HG02763 (cell line): ENCODE results near the gene CRELD2.

Source experiments
- ATAC-seq: cut with Tn5 transposase; IDR thresholded peaks from one replicate; pipeline ENCODE4 v1.9.1; 2021; ENCODE audit warnings: mild to moderate bottlenecking, moderate library complexity; ENCODE audit not compliant: unreplicated experiment

The CRELD2 gene

DNA sequence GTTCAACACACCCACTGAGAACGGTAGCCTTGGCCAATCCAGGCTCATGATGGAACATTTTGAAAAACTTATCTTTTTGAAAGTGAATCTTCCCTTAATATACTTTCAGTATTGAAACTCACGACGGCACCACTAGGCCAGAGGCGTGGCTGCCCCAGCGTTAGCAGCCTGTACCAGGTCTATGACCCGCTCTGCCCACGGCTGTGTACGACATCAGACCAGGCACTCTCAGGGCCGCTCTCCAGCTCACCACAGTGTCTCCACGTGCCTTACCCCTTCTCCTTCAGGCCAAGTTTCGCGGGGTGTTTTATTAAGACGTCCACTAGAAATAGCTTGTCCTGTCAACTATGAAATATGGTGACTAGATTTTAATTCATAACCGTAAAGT, 31.4 kb upstream of the CRELD2 start:
- ATAC-seq, result no peak

DNA sequence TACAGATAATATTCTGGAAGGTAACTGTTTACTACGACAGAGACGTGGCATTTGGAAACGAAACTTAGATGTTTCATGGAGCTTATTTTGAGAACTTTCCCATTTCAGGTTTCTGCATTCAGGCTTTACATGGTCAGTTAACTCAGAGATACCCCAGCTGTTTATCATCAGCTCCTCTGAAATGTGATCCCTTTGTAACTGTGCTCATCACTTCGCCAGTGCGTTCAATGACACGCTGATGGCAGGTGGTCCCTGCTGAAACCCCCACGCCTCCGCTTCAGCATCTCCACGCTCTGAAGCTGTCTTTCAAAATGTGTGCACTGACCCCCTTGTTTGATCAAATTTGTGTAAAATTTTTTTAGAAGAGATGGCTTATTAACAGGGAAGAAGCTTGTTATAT, 30.7 kb upstream of the CRELD2 start:
- no peak for ATAC-seq

DNA sequence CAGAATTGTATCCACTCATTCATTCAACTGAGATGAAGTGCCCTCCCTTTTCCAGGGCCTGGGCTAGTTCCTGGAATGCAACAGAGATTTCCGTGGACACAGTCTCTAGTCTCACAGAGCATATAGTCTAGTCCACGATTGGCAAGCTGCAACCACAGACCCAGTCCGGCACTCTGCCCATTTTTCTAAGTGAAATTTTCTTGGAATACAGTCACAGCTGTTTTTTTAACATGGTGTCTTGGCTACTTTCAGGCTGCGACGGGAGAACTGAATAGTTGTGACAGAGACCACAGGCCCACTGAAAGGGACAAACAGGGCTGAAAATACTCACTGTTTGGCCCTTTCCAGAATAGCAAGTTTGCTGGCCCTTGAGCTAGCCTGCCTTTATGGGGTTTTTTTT, 29.4 kb upstream of the CRELD2 start:
- no peak for ATAC-seq

DNA sequence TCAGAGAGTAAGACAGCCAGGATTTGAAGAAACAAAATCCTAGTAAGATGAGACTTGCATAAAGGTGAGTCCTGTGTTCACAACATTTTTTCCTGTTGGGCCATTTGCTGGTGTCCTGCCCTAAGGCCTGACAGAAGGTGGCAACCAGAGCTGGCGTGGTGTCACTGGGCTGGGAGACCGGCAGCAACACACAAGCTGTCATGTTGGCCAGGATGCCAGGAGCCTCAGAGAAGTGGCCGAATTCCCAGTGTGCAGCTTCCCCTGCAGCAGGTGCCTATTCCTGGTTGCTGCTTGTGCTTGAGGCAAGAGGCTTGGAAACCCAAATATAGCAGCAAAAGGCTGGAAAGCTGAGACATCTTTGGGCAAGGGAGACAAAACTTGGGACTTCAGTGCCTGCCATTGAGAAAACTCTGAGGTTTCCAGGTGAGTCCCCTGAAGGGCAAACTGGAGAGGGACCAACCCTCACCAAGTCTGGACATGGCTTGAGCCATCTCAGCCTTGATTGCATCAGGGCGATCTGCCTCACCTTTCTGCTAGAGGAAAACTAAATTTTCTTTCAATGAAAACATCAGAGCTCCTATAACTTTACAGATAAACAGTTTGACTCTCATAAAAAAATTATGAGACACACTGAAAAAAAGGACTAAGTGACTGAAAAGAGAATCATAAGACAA, 26.1 kb upstream of the CRELD2 start:
- no peak for ATAC-seq

DNA sequence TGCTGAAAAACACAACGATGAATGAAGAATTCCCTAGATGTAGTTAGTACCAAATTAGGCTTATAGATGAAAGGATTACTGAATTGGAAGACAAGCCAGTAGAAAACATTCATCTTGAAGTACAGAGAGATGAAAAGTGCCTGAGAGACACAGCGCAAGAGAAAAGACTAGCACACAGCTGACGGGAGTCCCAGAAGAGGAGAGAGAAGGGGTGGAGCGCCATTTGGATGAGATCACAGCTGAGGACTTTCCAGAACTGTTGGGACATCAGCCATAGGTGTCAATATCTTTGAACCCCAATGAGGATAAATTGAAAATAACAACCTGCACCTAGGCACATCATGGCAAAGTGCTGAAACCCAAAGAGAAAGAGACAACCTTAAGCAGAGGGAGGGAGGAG, 25.4 kb upstream of the CRELD2 start:
- no peak for ATAC-seq

DNA sequence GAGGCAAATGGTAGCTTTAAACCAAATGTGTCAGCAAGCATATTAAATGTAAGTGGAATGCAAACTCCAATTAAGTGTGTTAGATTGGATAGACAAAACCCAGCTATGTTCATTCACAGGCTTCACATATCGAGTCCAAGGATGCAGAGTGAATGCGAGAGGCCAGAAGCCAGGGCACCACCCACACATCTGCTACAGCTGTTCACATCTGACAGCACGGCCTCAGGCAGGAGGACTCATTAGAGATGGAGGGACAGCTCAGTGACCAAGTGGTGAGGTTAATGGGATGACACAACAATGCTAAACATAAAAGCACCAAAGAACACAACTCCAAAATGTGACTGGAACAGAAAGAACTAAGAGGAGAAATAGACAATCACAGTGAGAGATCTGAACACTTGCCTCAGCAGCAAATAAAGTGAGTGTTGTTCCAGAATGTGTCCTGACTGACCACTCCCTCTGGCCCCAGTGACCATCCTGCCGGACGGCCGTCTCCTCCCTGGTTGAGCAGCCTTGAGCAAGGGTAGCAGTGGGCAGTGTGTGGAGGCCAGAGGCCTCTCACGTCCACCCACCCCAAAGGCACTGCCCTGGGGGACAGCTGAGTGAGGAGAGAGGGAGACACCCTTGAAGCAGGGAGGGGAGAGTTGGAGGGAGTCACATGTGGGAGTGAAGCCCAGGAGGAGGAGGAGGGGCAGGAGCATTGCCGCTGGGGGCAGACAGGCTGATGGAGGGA, 23.9 kb upstream of the CRELD2 start:
- no peak for ATAC-seq

DNA sequence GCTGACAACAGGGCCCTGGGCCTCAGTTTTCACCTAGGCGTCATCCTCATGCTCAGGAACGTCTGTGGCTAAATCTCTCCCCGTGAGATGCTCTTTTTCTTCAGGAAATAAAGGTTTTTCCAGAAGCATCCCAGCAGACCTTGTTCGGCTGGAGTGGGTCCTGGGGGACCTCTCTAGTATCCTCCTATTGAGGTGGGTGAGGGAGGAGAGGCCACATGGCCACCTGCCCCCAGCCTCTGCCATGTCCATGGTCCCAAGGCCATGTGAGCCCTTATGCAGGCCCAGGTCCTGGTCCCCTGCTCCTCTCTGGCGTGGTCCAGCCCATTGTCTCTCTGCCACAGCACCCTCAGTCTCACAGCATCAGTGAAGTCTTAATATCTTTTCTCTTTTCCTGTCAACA, 22.2 kb upstream of the CRELD2 start:
- ATAC-seq, result no peak

DNA sequence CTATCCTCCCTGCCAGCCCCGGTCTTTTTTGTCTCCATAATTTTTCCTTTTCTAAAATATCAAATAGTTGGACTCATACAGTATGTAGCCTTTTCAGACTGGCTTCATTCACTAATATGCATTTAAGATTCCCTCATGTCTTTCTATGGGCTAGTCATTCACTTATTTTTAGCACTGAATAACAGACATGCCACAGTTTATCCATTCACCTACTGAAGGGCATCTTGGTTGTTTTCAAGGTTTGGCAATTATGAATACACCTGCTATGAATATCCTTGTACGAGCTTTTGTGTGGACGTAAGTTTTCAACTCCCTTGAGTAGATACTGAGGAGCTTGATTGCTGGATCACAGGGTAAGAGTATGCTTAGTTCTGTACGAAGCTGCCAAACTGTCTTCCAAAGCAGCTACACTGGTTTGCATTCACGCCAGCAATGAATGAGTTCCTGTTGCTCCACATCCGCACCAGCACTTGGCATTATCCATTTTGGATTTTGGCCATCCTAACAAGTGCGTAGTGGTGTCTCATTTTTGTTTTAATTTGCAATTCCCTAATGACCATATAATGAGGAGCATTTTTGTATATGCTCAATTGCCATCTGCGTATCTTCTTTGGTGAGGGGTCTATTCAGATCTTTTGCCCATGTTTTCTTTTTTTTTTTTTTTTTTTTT, 21.3 kb upstream of the CRELD2 start:
- no peak for ATAC-seq

DNA sequence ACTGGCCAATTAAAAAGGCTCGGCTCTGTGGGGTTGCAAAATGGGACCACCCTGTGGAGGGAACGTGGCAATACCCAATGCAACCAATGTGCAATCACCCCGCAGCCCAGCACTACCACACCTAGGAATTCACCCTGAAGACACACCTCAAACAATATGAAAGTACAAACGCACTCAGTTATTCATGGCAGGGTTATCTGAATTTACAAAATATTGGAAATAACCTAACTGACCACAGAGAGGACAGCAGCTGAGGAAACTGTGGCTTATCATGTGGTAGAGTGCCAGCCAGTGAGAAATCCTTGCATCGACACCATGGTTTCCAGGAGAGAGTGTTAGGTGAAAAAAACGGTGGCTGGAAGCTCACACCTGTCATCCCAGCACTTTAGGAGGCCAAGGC, 18.9 kb upstream of the CRELD2 start:
- ATAC-seq, result no peak

DNA sequence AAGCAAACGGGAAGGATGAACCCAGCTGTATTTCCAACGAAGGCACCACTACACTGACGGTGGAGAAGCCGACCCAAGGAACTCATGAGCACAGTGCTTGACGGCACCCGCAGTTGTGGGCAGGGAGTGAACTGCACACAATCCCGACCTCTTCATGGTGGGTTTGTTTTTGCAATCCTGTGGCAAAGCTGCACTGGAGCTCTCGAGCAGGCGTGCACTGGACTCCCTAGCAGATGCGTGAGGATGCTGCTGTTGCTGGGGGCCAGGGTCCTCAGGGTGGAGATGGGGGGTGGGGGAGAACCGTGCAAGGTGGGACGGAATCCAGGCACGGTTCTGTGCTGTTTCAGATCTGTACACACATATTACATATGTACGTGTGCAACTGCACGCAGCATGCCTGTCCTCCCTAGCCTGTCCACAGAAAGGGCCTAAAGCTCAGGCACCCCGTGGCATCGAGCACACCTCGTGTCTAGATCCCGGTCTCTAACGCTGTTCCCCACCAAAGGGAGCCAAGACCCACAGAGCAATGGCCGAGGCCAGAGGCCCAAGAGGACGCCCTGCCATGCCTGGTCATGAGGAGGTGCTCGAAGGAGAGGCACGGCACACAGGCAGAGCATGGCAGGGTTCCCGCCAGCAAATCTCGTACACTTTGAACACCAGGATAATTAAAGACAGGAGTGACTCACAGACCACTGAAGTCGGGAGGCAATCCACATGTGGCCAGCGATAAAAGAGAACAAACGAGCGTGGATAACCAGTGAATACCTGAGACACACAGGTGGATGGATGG, 17.8 kb upstream of the CRELD2 start:
- no peak for ATAC-seq

DNA sequence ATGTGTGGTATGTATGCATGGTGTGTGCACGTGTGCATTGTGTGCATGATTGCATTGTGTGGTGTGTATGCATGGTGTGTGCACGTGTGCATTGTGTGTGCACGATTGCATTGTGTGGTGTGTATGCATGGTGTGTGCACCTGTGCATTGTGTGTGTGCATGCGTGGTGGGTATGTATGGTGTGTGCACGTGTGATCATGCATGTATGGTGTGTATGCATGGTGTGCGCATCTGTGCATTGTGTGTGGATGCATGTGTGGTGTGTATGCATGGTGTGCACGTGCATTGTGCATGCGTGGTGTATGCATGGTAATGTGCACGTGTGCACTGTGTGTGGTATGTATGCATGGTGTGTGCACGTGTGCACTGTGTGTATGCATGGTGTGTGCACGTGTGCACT, 17.0 kb upstream of the CRELD2 start:
- no peak for ATAC-seq

DNA sequence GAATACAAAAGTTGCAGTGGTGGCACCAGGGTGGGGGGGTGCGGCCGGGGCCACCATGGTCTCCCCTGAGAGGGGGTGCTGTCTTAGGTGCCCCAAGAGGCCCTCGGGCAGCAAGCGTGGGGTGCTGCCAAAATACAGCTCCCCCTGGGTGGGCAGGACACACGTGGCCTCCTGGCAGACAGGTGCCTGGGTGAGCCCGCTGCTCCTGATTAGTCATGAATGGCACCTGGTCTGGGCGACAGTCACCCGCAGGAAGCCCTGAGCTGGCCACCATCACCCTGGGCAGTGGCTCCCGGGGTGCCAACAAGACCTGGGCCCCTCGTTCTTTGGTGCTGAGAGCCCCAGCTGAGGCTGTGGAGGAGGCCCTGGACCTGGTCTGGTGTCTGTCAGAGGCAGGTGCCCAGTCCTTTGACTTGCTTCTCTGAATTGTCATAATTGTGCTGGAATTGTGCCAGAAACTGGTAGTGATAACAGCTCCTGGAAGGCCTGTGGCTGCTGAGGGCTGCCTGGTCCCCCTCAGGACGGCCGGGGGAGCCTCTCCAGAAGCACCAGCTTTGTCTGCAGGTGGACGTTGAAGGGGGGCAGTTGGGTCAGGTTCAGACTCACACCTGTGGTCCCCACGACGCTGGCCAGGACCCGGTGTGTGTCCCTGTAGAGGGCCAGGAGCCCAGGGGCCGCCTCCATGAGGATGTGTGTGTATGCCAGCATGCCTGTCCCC, 15.0 kb upstream of the CRELD2 start:
- ATAC-seq, result no peak

DNA sequence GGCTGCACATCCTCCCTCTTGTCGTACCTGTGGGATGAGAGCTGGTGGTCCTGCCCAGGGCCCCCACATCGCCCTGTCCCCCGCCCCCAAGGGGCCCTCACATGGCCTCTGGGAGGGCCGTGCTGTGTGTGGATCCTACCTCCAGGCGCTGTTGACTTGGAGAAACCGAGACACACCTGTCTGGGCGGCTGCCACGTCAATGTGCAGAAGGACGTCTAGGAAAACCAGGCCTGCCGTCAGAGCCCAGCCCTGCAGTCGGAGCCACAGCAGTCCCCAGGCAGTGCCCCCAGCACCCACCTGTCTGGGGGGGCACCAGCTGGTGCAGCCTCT, 14.4 kb upstream of the CRELD2 start:
- no peak for ATAC-seq

DNA sequence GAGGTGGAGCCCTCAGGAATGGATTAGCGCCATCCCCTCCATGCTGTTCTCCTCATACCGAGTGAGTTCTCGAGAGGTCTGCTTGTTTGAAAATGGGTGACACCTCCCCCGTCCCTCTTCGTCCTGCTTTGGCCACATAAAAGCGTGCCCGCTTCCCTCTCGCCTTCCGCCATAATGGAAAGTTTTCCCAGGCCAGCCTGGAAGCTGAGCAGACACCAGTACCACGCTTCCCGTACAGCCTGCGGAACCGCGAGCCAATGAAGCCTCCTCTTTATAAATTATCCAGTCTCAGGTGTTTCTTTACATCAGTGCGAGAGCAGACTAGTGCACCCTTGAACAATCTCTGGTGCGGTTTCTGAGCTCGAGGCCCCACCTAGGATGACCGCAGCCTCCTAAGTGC, 13.0 kb upstream of the CRELD2 start:
- no peak for ATAC-seq

DNA sequence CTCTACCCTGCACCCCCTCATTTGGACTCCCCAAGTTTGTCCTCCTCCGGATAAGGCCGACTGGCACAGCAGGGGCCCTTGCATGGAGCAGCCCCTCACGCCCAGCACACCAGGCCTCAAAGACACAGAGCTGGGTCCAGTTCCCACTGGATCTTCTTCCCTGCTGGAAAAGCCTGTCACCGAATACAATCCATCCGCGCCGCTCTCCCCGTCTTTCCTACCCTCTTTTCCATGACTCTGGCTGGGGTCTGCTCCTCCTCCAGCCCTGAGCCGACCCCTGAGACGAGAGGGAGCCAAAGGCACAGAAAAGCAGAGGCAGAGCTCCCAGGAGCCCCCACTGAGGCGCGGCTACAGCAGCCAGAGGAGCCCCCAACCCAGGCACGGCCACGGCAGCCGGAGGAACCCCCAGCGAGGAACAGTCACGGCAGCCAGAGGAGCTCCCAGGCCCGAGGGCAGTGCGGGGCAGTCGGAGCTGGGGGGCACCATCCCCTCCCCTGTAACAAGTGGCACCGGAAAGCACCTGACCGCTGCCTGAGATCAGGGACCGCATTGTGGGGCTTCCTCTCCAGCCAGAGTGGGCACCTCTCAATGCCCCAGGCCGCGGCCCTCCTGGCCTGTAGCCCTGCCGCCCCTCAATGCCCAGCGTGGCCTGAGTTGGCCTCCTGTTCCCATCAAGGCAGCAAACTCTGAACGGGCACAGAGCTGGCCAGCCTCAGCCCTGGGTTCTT, 12.2 kb upstream of the CRELD2 start:
- ATAC-seq, result no peak

DNA sequence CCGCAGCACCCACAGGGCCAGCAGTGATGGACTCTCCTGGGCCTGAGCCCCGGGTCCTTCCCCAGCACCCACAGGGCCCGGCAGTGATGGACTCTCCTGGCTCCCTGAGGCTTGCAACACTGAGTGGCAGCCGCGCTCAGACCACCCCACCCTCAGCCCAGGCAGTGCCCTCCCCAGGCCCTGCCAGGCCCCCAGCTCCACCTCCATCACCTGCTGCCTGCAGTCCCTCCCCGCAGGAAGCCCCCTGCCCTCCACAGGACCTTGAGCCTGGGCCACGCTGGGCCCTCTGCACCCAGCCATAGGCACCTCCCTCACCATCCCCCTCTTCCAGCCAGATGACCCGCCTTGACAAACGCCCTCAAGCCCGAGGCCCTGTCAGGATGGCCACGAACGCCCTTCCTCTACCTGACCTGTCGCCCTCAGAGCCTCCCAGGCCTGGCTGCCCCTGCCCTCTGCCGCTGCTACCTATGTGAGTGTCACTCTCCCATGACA, 11.6 kb upstream of the CRELD2 start:
- ATAC-seq, result no peak

DNA sequence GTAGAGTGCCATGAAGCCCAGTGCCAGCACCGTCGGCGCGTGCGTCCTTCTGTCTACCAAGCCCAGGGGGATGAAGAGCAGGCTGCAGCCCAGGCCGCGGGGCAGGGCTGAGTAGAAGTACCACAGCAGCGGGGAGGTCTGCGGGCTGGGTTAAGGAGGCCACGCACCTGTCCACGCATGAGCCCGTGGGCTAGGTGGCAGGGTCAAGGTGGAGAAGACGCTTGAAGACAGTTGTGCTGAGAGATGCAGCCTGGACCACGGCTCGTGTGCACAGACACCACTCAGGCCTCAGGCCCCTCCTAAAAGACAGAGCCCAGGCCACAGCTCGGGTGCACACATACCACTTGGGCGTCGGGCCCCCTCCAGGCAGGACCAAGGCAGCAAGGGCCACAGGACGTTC, 10.6 kb upstream of the CRELD2 start:
- no peak for ATAC-seq

DNA sequence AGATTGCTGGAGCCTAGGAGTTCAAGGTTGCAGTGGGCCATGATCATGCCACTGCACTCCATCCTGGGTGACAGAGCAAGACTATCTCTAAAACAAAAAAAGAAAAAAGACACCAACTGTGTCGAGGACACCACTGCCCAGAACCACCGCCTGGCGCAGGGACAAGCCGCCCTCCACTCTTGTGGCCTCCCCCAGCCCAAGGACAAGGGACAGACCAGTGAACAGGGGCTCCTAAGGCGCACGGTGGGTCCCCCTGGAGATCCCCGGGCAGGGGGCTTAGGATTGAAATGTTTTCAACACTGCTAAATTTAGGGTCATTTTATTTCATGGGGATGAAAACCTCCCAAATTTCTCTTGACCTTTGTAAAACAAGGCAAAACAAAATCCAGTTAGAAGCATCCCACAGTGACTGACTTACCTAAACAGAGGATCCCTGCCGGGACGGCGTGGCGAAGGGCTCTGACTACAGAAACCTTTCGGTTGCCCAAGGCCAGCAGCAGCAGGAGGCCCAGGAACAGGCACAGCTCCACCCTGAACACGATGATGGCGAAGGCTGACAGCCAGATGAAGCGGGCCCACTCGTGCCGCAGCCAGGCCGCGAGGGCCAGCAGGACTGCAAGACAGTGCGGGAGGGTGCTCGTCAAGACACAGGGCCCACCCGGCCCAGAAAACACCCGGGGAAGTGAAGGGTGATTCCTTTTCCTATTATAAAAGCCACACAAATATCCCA, 8.8 kb upstream of the CRELD2 start:
- no peak for ATAC-seq
